ENCODE measurements around the gene CBFA2T2.

GRCh38 chr20:33583143-33583542, 93.2 kb downstream of the CBFA2T2 start:
- TF ChIP-seq, protein P1, sequence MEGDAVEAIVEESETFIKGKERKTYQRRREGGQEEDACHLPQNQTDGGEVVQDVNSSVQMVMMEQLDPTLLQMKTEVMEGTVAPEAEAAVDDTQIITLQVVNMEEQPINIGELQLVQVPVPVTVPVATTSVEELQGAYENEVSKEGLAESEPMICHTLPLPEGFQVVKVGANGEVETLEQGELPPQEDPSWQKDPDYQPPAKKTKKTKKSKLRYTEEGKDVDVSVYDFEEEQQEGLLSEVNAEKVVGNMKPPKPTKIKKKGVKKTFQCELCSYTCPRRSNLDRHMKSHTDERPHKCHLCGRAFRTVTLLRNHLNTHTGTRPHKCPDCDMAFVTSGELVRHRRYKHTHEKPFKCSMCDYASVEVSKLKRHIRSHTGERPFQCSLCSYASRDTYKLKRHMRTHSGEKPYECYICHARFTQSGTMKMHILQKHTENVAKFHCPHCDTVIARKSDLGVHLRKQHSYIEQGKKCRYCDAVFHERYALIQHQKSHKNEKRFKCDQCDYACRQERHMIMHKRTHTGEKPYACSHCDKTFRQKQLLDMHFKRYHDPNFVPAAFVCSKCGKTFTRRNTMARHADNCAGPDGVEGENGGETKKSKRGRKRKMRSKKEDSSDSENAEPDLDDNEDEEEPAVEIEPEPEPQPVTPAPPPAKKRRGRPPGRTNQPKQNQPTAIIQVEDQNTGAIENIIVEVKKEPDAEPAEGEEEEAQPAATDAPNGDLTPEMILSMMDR (conservative IDR thresholded peaks at IDR 0.05) = no peak
- no peak for TF ChIP-seq EZH2 (IDR thresholded peaks at IDR 0.05; ENCODE audit: low read depth)
